ENCODE measurements around the gene CAMTA1. TPM values are rescaled to one million over a fixed set of nuclear protein-coding genes. Genes with fewer than 3 reads are reported as not detected.

Gene CAMTA1
- total and polyA plus RNA-seq, 2 donors = 53.3 to 115 TPM

- no peaks in the 10 kb centered on the region for H3K4me1 ChIP-seq (ENCODE audit: insufficient read depth)
- no peak overlapping the region for H3K4me3 ChIP-seq (ENCODE audit: low read depth, low read length)
- H3K36me3 ChIP-seq (ENCODE audit: insufficient read depth) = no peaks in the 10 kb centered on the region
- 79% methylated on average over 24 of the region's 24 CpGs for WGBS
- H3K27ac ChIP-seq (ENCODE audit: low read depth) = no peak overlapping the region
- no peak for DNase-seq (ENCODE audit: extremely low spot score)
Observed at GRCh38 chr1:7346600-7347570, 561.6 kb downstream of the CAMTA1 start.

GRCh38 chr1:7348073-7348472, 562.8 kb downstream of the CAMTA1 start:
- H3K36me3 ChIP-seq (ENCODE audit: insufficient read depth) = no peaks in the 10 kb centered on the region
- DNase-seq (ENCODE audit: extremely low spot score) = no peak
- H3K27ac ChIP-seq (ENCODE audit: low read depth) = no peak overlapping the region
- H3K4me1 ChIP-seq (ENCODE audit: insufficient read depth) = no peaks in the 10 kb centered on the region
- H3K4me3 ChIP-seq (ENCODE audit: low read depth, low read length) = no peak overlapping the region
- WGBS = 79% methylated on average over 10 of the region's 10 CpGs

- H3K27ac ChIP-seq (ENCODE audit: low read depth) = no peak overlapping the region
- 77% methylated on average over 10 of the region's 10 CpGs for WGBS
- H3K36me3 ChIP-seq (ENCODE audit: insufficient read depth) = no peaks in the 10 kb centered on the region
- no peak overlapping the region for H3K4me3 ChIP-seq (ENCODE audit: low read depth, low read length)
- H3K4me1 ChIP-seq (ENCODE audit: insufficient read depth) = no peaks in the 10 kb centered on the region
- DNase-seq (ENCODE audit: extremely low spot score) = no peak
Observed at GRCh38 chr1:7348580-7348979, 563.3 kb downstream of the CAMTA1 start.

- DNase-seq (ENCODE audit: extremely low spot score) = no peak
- 85% methylated on average over 8 of the region's 8 CpGs for WGBS
- H3K4me1 ChIP-seq (ENCODE audit: insufficient read depth) = no peaks in the 10 kb centered on the region
- no peaks in the 10 kb centered on the region for H3K36me3 ChIP-seq (ENCODE audit: insufficient read depth)
- H3K27ac ChIP-seq (ENCODE audit: low read depth) = no peak overlapping the region
- H3K4me3 ChIP-seq (ENCODE audit: low read depth, low read length) = no peak overlapping the region
Observed at GRCh38 chr1:7350804-7351203, 565.5 kb downstream of the CAMTA1 start.

- no peaks in the 10 kb centered on the region for H3K36me3 ChIP-seq (ENCODE audit: insufficient read depth)
- no peak overlapping the region for H3K27ac ChIP-seq (ENCODE audit: low read depth)
- WGBS = 30% methylated on average over 13 of the region's 13 CpGs
- DNase-seq (ENCODE audit: extremely low spot score) = no peak
- H3K4me3 ChIP-seq (ENCODE audit: low read depth, low read length) = no peak overlapping the region
- H3K4me1 ChIP-seq (ENCODE audit: insufficient read depth) = no peaks in the 10 kb centered on the region
Observed at GRCh38 chr1:7351649-7352048, 566.4 kb downstream of the CAMTA1 start.

GRCh38 chr1:7352364-7352763, 567.1 kb downstream of the CAMTA1 start:
- WGBS = 88% methylated on average over 4 of the region's 4 CpGs
- Histone ChIP-seq H3K4me3 (ENCODE audit: low read depth, low read length) (no peak overlapping the region), H3K27ac (ENCODE audit: low read depth) (no peak overlapping the region), H3K4me1 (ENCODE audit: insufficient read depth) (no peaks in the 10 kb centered on the region), H3K36me3 (ENCODE audit: insufficient read depth) (no peaks in the 10 kb centered on the region)
- no peak for DNase-seq (ENCODE audit: extremely low spot score)

- no peaks in the 10 kb centered on the region for H3K4me1 ChIP-seq (ENCODE audit: insufficient read depth)
- WGBS = 94% methylated on average over 4 of the region's 4 CpGs
- no peak for DNase-seq (ENCODE audit: extremely low spot score)
- H3K27ac ChIP-seq (ENCODE audit: low read depth) = no peak overlapping the region
- no peaks in the 10 kb centered on the region for H3K36me3 ChIP-seq (ENCODE audit: insufficient read depth)
- no peak overlapping the region for H3K4me3 ChIP-seq (ENCODE audit: low read depth, low read length)
Observed at GRCh38 chr1:7352974-7353373, 567.7 kb downstream of the CAMTA1 start.

- H3K4me1 ChIP-seq (ENCODE audit: insufficient read depth) = no peaks in the 10 kb centered on the region
- no peak overlapping the region for H3K27ac ChIP-seq (ENCODE audit: low read depth)
- no peak overlapping the region for H3K4me3 ChIP-seq (ENCODE audit: low read depth, low read length)
- H3K36me3 ChIP-seq (ENCODE audit: insufficient read depth) = no peaks in the 10 kb centered on the region
- no peak for DNase-seq (ENCODE audit: extremely low spot score)
- WGBS = 94% methylated on average over 2 of the region's 2 CpGs
Observed at GRCh38 chr1:7355646-7356045, 570.4 kb downstream of the CAMTA1 start.

- 91% methylated on average over 5 of the region's 5 CpGs for WGBS
- Histone ChIP-seq H3K4me3 (ENCODE audit: low read depth, low read length) (no peak overlapping the region), H3K36me3 (ENCODE audit: insufficient read depth) (no peaks in the 10 kb centered on the region), H3K4me1 (ENCODE audit: insufficient read depth) (no peaks in the 10 kb centered on the region), H3K27ac (ENCODE audit: low read depth) (no peak overlapping the region)
- no peak for DNase-seq (ENCODE audit: extremely low spot score)
Observed at GRCh38 chr1:7356079-7356478, 570.8 kb downstream of the CAMTA1 start.

- Histone ChIP-seq H3K36me3 (ENCODE audit: insufficient read depth) (no peaks in the 10 kb centered on the region), H3K4me1 (ENCODE audit: insufficient read depth) (no peaks in the 10 kb centered on the region), H3K27ac (ENCODE audit: low read depth) (no peak overlapping the region), H3K4me3 (ENCODE audit: low read depth, low read length) (no peak overlapping the region)
- WGBS = 75% methylated on average over 11 of the region's 11 CpGs
- DNase-seq (ENCODE audit: extremely low spot score) = no peak
Observed at GRCh38 chr1:7358425-7358824, 573.2 kb downstream of the CAMTA1 start.

GRCh38 chr1:7360526-7360925, 575.3 kb downstream of the CAMTA1 start:
- WGBS = 43% methylated on average over 6 of the region's 6 CpGs
- Histone ChIP-seq H3K36me3 (ENCODE audit: insufficient read depth) (no peaks in the 10 kb centered on the region), H3K4me1 (ENCODE audit: insufficient read depth) (no peaks in the 10 kb centered on the region), H3K27ac (ENCODE audit: low read depth) (no peak overlapping the region), H3K4me3 (ENCODE audit: low read depth, low read length) (no peak overlapping the region)
- DNase-seq (ENCODE audit: extremely low spot score) = no peak

GRCh38 chr1:7362947-7363346, 577.7 kb downstream of the CAMTA1 start:
- 88% methylated on average over 4 of the region's 4 CpGs for WGBS
- H3K36me3 ChIP-seq (ENCODE audit: insufficient read depth) = no peaks in the 10 kb centered on the region
- DNase-seq (ENCODE audit: extremely low spot score) = no peak
- H3K27ac ChIP-seq (ENCODE audit: low read depth) = no peak overlapping the region
- no peak overlapping the region for H3K4me3 ChIP-seq (ENCODE audit: low read depth, low read length)
- H3K4me1 ChIP-seq (ENCODE audit: insufficient read depth) = no peaks in the 10 kb centered on the region

GRCh38 chr1:7363450-7363849, 578.2 kb downstream of the CAMTA1 start:
- 43% methylated on average over 6 of the region's 6 CpGs for WGBS
- H3K36me3 ChIP-seq (ENCODE audit: insufficient read depth) = no peaks in the 10 kb centered on the region
- DNase-seq (ENCODE audit: extremely low spot score) = no peak
- no peaks in the 10 kb centered on the region for H3K4me1 ChIP-seq (ENCODE audit: insufficient read depth)
- H3K27ac ChIP-seq (ENCODE audit: low read depth) = no peak overlapping the region
- H3K4me3 ChIP-seq (ENCODE audit: low read depth, low read length) = no peak overlapping the region

GRCh38 chr1:7365706-7366105, 580.5 kb downstream of the CAMTA1 start:
- no peak overlapping the region for H3K27ac ChIP-seq (ENCODE audit: low read depth)
- H3K36me3 ChIP-seq (ENCODE audit: insufficient read depth) = no peaks in the 10 kb centered on the region
- WGBS = 78% methylated on average over 8 of the region's 8 CpGs
- no peak overlapping the region for H3K4me3 ChIP-seq (ENCODE audit: low read depth, low read length)
- H3K4me1 ChIP-seq (ENCODE audit: insufficient read depth) = no peaks in the 10 kb centered on the region
- no peak for DNase-seq (ENCODE audit: extremely low spot score)
